Fibroblast of villous mesenchyme (primary cell): Measurements from ENCODE around the gene APC. TPM values are rescaled to one million over a fixed set of nuclear protein-coding genes. Genes with fewer than 3 reads are reported as not detected.
A peak's percentile ranks its signal among the peaks of the same experiment; 100 is the strongest.
"Not testable (repeated sequence)": the region's sequence is repeated elsewhere in the genome, so short reads cannot be mapped to it uniquely, and the experiment has no call there.

Experiments
- DNase-seq: peaks from one replicate; pipeline ENCODE4 v3.0.0-alpha.2; 2010; ENCODE audit warnings: low read depth
- H3K4me3 ChIP-seq: 2 replicates; pipeline ENCODE4 v1.5.1; 2011; ENCODE audit warnings: low read depth, mild to moderate bottlenecking, low read length
- total RNA-seq: library from RNA; depleted of rRNA; stranded (reverse); fragments of >200 nt; gene quantifications from 2 replicates; pipeline ENCODE4 v1.2.3, GENCODE V29; 2012
- TF ChIP-seq, protein P1 (sequence below): IDR thresholded peaks from 2 replicates; pipeline ENCODE4 v1.5.1; 2012; ENCODE audit warnings: low read depth, mild to moderate bottlenecking, low read length; ENCODE audit not compliant: insufficient read depth

APC gene
- total RNA-seq, 1 donor = 69.1 TPM

DNA sequence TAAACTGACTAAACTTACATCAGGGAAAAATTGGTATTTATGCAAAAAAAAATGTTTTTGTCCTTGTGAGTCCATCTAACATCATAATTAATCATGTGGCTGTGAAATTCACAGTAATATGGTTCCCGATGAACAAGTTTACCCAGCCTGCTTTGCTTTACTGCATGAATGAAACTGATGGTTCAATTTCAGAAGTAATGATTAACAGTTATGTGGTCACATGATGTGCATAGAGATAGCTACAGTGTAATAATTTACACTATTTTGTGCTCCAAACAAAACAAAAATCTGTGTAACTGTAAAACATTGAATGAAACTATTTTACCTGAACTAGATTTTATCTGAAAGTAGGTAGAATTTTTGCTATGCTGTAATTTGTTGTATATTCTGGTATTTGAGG is 106.8 kb downstream of the APC start:
- no peak for DNase-seq
- H3K4me3 ChIP-seq = no peak overlapping the region
- TF ChIP-seq, protein P1, sequence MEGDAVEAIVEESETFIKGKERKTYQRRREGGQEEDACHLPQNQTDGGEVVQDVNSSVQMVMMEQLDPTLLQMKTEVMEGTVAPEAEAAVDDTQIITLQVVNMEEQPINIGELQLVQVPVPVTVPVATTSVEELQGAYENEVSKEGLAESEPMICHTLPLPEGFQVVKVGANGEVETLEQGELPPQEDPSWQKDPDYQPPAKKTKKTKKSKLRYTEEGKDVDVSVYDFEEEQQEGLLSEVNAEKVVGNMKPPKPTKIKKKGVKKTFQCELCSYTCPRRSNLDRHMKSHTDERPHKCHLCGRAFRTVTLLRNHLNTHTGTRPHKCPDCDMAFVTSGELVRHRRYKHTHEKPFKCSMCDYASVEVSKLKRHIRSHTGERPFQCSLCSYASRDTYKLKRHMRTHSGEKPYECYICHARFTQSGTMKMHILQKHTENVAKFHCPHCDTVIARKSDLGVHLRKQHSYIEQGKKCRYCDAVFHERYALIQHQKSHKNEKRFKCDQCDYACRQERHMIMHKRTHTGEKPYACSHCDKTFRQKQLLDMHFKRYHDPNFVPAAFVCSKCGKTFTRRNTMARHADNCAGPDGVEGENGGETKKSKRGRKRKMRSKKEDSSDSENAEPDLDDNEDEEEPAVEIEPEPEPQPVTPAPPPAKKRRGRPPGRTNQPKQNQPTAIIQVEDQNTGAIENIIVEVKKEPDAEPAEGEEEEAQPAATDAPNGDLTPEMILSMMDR = no peak

DNA sequence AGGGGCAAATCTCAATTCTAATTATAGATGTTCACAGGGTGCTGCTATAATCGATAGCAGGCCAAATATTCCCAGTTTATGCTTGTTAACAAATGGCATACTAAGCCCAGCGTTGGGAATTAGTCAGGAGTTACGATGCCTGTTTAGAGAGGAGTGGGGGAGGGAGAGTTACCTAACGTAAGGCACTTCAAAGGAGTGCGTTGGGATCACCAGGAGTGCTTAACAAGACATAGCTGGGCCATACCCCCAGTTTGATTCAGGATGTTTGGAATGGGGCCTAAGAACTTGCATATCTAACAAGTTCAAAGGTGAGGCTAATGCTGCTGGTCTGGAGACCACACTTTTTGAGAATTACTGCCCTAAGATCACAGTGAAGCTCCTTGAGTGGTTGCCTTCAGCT is 108.9 kb downstream of the APC start:
- TF ChIP-seq, protein P1 = no peak
- no peak overlapping the region for H3K4me3 ChIP-seq
- DNase-seq = no peak

DNA sequence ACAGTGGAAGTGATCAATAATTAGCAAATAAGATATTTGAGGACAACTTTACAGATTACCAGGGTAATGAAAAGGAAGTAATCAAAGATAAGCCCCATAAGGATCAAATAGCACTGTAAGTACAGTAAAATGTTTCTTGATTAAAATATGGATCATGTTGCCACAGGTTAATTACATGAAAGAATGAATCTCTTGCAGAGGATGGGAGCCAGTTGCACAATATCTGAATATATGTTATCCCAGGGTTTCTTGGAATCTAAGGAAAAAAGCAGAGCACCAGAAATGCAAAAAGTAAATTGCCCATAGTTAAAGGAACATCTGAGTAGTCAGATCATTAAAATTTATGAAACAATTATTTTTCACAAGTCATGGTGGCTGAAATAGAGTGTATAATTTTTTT is 109.6 kb downstream of the APC start:
- DNase-seq = no peak
- TF ChIP-seq, protein P1 = no peak
- H3K4me3 ChIP-seq = no peak overlapping the region

DNA sequence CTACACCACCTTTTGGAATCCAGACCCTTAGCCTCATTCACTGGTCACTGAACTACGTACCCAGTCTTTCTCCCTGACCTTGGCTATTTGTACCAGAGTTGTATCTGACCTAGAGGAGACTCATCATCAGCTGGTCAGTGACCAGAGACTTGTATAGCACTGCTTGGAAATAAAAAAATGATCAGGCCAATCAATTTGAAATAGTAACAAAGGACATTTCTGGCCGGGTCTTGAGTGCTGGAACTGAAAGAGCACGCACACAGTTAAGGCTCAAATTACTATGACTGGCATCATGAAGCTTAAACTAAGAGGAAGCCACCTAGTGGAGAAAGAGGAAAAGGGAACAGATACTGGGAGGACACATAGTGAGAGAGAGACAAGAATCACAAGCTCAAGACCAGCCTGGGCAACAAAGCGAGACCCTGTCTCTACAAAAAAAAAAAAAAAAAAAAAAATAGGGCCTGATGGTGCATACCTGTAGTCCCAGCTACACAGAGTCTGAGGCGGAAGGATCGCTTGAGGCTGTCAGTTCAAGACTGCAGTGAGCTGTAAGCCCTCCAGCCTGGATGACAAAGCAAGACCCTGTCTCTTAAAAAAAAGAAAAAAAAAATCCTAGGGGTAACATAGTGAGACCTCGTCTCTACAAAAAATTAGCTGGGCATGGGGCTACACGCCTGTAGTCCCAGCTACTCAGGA is 110.6 kb downstream of the APC start:
- no peak overlapping the region for H3K4me3 ChIP-seq
- DNase-seq = peak; percentile 80
- TF ChIP-seq, protein P1 = peak; percentile 78

DNA sequence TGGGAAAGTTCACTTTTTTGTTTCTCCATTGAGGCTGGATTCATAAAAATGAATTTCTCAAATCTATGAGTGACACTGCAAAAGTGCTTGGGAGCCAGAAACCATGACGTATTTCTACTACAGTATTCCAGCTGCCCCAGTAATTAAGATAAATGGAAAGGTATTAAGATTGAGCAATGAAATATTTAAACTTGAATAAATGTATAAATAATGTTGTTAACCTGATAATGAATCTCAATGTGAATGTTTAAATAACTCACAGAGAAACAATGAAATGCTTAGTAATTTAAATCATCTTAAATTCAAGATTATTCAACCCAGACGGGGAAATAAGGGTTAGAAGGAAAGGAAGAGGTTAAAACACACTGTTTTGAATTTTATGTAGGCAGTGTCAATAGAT is 112.2 kb downstream of the APC start:
- TF ChIP-seq, protein P1 = no peak
- no peak overlapping the region for H3K4me3 ChIP-seq
- no peak for DNase-seq

DNA sequence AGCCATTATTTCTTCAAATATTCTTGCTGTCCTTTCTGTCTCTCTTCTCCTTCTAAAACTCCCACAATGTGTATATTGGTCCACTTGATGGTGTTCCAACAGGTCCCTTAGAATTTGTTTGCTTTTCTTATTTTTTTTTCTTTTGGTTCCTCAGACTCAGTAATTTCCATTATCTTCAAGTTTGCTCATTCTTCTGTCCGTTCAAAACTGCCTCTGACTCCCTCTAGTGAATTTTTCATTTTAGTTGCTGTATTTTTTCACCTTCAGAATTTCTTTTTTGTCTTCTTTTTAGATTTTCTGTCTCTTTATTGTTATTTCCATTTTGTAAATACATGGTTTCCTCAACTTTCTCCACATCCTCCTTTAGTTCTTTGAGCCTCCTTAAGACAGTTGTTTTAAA is 117.0 kb downstream of the APC start:
- TF ChIP-seq, protein P1 = no peak
- H3K4me3 ChIP-seq = no peak overlapping the region
- no peak for DNase-seq

DNA sequence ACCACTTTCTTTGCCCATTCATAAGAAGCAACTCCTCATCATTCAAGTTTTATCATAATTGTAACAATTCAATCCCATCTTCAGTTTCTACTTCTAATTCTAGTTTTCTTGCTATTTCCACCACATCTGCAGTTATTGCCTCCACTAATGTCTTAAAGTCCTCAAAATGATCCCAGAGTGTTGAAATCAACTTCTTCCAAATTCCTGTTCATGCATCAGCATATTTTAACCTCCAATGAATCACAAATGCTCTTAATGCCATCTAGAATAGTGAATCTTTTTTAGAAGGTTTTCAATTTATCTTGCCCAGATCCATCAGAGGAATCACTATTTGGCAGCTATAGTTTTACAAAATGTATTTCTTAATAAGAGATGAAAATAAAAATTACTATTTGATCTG is 120.2 kb downstream of the APC start:
- DNase-seq = no peak
- TF ChIP-seq, protein P1 = no peak
- H3K4me3 ChIP-seq = no peak overlapping the region

DNA sequence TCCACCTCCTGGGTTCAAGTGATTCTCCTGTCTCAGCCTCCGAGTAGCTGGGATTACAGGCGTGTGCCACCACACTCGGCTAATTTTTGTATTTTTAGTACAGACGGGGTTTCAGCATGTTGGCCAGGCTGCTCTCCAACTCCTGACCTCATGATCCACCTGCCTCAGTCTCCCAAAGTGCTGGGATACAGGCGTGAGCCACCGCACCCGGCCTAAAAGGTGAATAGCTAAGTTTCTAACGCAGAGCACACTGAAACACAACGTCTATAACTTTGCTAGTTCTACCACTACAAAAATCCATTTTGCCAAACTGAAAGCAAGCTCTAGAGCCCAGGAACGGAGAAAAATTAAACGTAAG is 122.9 kb downstream of the APC start:
- DNase-seq = not testable (repeated sequence)
- peak overlapping the region; percentile 70 for H3K4me3 ChIP-seq
